GM18907 (cell line): Measurements from ENCODE around the gene GRHPR.
"Not testable (repeated sequence)": the region's sequence is repeated elsewhere in the genome, so short reads cannot be mapped to it uniquely, and the experiment has no call there.

Source experiments
- ATAC-seq: cut with Tn5 transposase; IDR thresholded peaks from one replicate; pipeline ENCODE4 v1.9.1; 2021; ENCODE audit warnings: mild to moderate bottlenecking, moderate library complexity; ENCODE audit not compliant: unreplicated experiment

The GRHPR gene

DNA sequence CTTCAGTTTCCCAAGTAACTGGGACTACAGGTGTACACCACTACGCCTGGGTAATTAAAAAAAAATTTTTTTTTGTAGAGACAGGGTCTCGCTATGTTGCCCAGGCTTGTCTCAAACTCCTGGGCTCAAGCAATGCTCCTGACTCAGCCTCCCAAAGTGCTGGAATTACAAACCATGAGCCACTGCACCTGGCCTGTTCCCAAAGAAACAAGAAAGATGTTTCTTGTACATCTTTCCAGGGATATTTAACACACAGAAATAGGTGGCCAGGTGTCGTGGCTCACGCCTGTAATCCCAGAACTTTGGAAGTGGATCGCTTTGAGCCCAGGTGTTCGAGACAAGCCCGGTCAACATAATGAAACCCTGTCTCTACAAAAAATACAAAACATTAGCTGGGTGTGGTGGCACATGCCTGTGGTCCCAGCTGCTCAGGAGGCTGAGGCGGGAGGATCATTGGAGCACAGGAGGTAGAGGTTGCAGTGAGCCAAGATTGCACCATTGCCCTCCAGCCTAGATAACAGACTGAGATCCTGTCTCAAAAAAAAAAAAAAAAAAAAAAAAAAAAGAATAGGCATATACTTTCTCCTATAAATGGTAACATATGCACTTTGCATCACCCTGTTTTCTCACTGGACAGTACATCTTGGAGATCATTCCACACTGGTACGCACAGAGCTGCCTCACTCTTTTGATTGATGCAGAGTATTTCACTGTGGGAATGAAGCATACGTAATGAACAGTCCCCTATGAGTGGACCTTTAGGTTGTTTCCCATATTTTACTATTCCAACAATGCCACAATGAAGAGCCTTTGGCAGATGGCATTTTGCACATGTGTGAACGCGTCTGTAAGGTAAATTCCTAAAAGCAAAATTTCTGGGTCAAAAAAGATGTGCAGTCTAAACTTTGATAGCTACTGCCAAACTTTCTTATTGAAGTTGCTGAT, 2.0 kb upstream of the GRHPR start:
- no peak for ATAC-seq

DNA sequence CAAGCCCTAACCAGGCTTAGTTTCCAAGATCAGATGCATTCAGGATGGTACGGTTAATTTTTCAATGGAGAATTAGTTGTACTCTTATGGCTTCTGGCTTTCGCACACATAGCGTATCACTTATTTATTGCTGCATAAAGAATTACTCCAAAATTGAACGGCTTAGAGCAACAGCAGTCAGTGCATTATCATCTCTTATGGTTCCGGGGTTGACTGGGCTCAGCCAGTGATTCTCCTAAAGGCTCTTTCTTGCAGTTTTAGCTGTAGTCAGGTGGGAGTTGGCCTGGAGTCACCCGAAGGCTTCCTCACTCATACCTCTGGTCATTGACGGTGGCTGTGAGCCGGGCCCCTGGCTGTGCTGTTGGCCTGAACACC, 595 bp upstream of the GRHPR start:
- ATAC-seq = no peak

DNA sequence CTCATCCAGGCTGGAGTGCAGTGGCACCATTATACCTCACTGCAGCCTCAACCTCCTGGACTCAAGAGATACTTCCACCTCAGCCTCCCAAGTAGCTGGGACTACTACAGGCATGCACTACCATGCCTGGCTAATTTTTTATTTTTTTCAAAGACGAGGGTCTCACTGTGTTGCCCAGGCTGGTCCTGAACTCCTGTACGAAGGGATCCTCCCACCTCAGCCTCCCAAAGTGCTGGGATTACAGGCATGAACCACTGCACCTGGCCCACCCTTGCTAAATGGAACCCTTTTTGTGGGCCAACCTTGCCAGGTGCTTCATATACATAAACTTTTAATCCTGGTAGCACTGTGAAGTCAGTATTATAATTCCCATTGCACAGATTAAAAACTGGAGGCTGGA, 1.0 kb downstream of the GRHPR start:
- ATAC-seq = no peak

DNA sequence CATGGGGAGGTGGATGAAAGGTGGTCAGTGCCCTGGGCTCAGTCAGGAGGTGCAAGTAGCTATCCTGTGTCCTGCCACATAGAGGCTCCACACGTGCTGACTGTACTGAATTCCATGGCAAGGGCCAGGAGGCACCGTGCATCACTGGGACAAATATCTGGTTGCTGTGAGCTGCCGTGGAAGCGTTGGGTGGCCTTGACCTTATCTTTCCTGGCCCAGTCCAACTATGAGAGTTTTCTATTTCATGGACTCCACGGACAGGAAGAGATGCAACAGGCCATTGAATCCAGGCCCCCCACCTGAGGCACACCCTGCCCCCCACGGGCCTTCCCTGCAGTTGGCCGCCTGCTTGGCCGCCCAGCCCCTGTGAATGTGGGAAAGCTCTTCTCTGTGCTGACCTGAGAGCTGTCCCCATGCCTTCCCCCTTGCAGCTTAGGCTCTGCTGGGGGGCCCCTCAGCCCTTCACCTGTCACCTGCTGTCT, 1.7 kb downstream of the GRHPR start:
- no peak for ATAC-seq

DNA sequence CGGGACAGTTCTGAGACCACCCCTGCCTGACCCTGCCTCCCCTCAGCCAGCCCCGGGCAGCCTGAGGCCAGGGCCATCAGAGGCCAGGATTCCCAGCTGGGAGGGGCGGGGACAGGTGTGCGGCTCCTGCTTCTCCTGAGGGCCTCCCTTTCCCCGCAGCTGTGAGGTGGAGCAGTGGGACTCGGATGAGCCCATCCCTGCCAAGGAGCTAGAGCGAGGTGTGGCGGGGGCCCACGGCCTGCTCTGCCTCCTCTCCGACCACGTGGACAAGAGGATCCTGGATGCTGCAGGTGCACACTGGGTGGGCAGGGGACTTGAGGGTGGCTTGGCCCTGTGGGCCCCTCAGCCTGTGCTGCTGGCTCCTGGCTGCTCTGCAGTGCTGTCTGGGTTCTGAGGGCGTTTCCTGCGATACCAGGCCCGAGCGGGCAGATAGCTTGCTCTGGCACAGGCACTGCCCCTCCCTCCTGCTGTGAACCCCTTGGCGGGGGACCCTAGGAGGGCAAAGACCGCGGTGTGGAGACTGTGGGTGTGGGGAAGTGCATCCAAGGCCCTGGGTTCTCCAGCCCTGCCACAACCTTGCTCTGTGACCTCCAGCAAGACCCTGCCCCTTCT, 2.3 kb downstream of the GRHPR start:
- no peak for ATAC-seq

DNA sequence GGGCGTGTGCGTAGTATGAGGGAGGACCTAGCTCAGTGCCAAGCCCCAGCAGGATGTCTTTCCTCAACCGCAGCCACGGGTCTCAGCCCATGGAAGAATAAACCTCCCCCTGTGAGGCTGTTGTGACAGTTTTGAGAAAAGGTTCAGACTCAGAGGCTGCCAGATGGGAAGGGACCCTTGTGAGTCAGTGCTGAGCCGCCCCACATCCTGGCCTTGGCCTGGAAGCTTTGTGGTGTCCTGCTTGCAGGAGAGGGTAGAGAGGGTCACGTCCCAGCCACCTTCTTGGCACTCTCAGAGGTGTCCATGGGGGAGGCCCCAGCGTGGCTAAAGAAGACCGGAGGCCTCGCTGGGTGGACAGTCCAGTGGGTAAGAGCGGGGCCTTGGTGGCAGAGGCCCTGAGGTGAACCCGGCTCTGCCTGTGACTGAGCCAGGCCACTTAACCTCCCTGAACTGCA, 2.8 kb downstream of the GRHPR start:
- no peak for ATAC-seq

DNA sequence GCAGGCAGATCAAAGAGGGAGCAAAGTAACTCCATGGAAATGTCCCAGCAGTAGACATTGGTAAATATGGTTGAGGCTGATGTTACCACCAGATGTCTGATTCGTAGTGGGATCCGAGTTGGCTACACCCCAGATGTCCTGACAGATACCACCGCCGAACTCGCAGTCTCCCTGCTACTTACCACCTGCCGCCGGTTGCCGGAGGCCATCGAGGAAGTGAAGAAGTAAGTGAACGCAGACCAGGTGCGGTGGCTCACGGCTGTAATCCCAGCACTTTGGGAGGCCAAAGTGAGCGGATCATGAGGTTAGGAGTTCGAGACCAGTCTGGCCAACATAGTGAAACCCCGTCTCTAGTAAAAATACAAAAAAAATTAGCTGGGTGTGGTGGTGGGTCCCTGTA, 3.9 kb downstream of the GRHPR start:
- not testable (repeated sequence) for ATAC-seq

DNA sequence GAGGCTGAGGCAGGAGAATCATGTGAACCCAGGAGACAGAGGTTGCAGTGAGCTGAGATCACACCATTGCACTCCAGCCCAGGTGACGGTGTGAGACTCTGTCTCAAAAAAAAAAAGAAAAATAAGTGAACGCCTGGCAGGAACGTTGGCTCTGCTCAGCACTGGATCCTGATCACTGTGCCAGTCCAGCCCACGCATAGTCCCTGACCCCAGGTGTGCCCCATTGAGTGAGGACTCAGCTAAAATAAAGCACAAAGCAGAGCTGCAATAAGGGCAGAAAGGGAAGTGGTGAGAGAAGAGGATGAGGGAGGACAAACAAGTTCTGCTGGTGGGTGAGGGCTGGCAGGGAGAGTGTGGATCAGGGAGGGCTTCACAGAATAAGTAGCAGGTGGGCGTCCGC, 4.3 kb downstream of the GRHPR start:
- ATAC-seq = no peak

DNA sequence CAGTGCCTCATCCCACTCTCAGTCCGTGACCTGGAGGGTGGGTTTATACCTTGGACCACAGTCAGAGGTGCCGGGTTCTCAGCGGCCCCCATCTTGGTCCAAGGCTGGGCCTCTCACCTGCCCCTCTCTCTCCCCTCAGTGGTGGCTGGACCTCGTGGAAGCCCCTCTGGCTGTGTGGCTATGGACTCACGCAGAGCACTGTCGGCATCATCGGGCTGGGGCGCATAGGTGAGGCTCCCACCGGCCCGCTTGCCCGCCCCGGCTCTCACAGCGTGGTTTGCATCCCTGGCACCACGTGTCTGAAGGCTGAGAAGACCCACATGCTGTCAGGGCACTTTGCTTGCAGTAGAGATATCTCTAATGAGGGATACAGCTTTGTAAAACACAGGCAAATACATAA, 5.8 kb downstream of the GRHPR start:
- ATAC-seq = no peak

DNA sequence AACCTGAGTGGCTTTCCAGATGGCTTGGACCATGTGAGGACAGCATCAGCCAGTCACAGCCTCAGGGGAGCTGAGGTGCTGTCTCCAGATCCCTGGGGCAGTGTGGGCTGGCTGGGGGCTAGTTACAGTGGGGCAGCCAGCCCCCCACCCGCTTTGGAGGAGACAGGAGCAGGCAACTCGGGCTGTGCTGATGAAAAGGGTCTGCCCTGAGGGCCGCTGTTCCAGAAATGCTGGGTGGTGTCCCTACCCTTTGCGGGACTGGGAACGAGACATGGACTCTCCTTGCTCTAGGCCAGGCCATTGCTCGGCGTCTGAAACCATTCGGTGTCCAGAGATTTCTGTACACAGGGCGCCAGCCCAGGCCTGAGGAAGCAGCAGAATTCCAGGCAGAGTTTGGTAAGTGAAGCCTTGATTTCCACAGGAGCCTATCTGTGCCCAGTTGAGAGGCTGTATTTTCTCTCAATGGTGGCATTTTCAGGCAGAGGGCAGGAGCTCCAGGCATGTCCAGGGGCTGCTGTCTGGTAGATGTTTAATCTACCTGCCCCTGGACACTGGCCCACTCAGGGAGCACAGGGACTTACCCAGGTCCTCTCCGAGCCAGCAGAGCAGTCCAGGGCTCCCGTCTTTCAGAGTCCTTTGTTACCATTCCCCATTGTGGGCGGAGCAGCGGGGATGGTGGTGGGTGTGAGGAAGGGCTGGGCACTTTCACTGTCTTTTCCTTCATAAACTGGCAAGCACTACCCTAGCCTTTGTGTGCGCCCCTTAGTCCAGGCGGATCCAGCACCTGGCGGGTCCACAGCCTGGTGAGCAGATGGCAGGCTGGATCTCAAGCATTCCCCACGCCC, 7.2 kb downstream of the GRHPR start:
- ATAC-seq = no peak

DNA sequence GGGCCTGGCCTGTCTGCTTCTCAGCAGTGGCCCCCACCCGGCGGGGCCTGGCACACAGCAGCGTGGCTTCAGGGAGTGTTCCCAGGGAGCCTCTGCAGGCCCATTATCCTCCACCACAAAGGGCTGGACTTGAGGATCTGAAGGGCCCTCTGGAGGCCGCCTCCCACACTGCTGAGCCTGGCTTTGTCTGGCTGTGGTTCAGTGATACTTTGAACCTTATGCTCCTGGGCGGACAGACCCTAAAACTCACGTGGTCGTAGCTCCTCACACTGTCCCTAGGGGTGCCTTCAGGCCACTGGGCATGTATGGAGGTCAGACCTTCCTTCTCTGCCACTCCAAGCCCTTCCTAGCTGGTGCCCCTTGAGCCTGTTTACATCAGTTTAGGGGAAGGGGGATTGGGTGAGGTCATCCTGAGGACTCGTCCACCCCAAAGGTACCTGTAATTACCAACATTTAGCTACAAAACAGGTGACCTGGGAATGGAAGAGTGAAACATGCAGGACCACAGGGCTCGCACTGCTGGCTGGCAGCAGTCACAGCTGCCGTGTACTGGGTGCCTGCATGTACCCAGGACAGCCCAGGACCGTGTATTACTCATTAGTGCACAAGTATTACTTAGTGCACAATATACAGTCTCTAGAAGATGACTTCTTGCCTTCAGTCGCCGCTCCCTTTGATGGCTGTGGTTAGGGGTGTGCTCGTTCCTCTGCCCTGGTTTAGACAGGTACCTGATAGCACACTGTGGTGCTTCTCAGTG, 8.5 kb downstream of the GRHPR start:
- ATAC-seq = no peak

DNA sequence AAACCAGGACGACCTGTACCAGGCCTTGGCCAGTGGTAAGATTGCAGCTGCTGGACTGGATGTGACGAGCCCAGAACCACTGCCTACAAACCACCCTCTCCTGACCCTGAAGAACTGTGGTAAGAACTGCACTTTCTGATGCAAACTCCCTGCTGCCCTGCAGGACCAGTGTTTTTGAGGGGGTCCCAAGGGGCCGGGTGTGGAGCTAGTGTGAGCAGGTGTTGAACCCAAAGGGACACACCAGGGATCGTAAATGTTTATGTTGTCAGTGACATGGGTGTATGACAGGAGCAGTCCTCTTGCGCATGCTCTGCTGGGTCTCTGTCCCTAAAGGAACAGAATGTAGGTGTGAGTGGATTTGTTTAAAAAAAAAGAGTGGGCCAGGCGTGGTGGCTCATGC, 9.5 kb downstream of the GRHPR start:
- no peak for ATAC-seq

DNA sequence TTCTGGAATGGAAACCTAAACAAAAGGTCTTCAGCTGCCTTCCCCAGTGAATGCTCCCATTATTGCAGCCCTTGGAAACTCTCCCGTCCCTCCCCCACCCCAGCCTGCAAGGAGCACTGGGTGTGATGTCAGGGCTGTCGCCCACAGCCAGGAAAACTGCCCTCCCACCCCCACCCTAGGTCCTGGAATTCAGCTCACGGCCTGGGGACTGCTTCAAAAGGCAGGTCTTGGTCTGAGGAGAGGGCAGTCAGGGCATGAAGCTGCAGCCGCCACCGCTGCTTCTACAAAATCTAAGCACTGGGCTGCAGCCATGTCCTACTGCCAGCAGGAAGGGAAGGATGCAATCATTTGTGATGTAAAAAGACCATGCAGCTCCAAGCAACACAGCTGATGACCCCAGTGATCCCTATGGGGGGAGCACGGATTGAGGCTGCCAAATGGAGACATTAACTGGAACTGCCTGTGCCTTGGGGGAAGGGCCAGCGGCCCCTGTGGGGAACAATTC, 11.4 kb downstream of the GRHPR start:
- no peak for ATAC-seq

DNA sequence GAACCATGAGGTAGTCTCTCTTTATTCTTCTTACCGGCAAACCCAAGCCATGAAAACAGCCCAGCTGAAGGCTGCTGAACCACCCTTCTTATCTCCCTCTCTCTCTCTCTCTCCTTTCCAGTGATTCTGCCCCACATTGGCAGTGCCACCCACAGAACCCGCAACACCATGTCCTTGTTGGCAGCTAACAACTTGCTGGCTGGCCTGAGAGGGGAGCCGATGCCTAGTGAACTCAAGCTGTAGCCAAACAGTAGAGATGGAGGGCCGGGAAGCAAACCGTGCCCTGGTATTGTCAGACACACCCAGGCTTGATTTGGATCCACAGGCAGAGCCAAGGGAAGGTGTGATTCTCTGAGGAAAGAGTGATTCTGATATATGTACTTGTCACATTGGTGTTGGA, 14.0 kb downstream of the GRHPR start:
- no peak for ATAC-seq

DNA sequence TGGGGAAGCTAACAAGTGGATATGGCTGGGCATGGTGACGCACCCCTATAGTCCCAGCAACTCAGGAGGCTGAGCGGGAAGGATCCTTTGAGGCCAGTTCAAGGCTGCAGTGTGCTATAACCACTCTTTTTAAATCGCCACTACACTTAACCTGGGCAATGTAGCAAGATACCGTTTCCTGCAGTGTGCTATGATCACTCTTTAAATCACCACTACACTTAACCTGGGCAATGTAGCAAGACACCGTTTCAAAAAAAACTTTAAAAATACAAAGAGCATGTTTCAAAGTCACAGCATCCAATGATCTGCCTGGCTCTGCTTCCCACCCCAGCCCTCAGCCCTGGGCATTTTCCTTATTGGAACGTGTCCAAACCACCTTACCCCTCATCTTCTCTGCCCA, 14.5 kb downstream of the GRHPR start:
- ATAC-seq = no peak

DNA sequence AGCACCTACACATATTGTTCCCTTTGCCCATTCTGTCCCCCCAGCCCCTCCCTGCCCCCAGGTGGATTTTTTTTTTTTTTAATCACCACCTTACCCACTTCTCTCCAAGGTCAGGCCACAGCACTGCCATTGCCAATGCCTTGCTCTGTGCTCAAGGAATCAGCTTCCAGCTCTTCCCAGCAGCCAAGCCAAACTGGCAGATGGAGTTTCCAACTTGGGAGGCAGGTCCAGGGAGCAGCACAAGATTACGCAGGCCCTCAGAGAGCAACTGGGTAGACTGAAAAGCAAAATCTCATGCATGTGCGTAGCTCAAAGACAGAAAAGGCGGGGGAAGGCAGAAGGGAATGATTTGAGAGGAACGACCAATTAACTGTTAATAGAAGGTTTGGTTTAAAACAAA, 15.1 kb downstream of the GRHPR start:
- ATAC-seq = no peak

DNA sequence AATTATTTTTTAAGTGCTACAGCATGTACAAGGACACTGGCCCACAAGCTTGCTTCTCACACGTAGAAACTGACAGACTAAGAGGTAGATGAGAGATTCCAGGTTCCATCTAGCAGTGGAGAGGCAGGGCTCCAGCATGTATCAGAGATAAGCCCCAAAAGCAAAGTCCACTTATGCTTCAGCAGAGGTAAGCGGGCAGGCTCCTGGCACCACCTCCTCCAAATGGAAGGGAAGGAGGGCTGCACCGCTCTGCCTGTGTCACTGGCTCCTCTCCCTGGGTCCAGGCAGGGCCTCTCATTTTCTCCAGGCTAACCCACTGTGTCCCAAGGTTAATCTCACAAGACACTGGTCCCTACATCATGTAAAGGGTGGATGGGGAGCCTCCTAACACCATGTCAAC, 15.9 kb downstream of the GRHPR start:
- ATAC-seq = no peak

DNA sequence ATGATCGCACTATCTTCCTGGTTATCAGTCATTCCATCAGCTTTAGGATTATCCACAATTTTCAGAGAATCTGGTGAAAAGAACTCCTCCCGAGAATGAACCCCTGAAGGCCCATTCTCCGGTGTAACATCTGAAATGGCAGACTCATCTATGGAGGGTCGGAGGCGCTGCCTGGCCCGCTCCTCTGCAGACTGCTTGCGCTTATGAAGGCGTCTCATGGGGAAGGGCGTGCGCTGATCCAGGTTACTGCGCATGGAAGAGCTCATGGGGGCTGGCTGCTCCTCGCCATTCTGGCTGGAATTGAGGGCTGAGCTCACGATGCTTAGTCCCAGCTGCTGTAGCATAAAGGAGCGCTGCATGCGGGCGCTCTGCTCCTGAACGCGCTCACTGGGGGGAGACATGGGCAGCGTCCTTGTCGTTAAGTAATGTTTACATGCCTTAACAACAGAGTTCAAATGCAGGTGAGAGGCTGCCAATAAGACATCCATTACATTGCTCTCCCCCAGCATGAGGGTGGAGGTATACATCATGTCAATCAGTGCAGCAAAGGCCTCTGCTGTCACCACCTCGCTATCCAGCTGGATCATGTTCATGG, 19.4 kb downstream of the GRHPR start:
- no peak for ATAC-seq

DNA sequence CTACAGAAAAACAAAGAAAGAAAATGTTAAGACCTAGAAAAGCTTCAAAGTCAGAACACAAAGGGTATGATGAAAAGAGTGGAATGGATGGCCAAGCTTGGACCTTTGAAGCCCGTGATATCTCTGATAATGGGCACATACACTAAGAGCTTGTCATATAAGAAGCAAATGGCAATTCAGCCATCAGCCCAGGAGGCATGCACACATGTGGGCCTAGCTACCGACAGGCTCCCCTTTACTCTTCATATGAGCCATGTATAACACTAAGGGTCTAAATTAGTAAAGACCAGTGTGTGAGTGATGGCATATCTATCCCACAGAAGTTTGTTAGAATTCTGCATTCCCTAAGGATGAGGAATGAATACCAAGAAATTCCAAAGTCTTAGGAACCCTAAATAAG, 20.1 kb downstream of the GRHPR start:
- no peak for ATAC-seq

DNA sequence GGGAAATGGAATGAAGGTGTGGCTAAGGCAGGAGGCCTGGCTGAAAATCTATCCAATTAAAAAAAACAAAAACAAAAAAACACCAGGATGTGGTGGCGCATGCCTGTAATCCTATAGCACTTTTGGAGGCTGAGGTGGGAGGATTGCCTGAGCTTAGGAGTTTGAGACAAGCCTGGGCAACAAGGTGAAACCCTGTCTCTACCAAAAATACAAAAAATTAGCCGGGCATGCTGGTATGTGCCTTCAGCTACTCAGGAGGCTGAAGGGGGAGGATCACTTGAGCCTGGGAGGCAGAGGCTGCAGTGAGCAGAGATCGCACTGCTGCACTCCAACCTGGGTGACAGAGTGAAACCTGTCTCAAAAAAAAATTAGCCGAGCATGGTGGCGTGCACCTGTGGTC, 21.1 kb downstream of the GRHPR start:
- ATAC-seq = no peak
